Parietal lobe (tissue), 1 donor: ENCODE measurements around the gene IVD. TPM values are rescaled to one million over a fixed set of nuclear protein-coding genes. Genes with fewer than 3 reads are reported as not detected.

Experiments used
- total RNA-seq: library from RNA; depleted of rRNA; stranded (reverse); fragments of >200 nt; gene quantifications from one replicate; pipeline ENCODE4 v1.2.3, GENCODE V29; 2014

The IVD gene
- total RNA-seq, result 37.2 TPM

GRCh38 chr15:40405501-40406381 lies at the start of gene IVD:
IVD (plus strand) TSS chr15:40405795; CDS start chr15:40405828, 33 bp downstream.

DNA sequence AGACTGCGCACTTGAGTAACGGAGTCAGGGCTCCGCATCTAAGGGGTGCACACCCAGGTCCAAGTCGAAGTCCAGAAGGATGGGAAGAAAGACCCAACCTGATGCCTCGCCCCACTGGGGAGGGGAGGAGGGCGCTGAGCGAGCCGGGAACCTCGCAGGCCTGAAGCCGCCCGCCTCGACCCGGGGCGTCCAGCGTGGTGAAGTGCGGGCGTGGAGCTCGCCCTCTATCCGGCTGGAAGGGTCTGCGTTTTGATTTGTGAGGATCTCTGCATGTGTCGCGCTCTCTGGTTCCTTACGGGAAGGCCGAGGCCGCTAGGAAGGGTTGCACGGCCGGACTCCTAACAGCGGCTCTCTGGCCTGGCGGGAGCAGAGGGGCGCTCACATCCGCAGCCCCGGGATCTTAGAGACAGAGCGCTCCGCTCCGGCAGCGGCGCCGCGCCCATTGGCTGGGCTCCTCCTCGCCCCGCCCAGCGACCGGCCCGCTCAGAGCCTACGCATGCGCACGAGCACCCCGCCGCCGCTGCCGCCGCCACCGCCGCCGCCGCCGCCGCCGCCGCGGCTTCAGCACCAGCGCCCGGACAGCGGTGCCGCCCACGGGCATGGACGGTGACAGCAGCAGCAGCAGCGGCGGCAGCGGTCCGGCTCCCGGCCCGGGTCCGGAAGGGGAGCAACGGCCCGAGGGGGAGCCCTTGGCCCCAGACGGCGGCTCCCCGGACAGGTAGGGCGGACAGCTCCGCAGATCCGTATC lies 47.7 kb upstream of the IVD start, which contains the start of gene DISP2:
TSS of gene DISP2 (plus strand) at position 497 of the 748 bp plus-strand sequence. CDS start at position 600, 103 bp downstream.

GRCh38 chr15:40382580-40383456 lies 22.8 kb upstream of the IVD start, which contains the start of gene KNSTRN:
KNSTRN (plus strand) TSS chr15:40382721; CDS start chr15:40382836, 115 bp downstream.

DNA sequence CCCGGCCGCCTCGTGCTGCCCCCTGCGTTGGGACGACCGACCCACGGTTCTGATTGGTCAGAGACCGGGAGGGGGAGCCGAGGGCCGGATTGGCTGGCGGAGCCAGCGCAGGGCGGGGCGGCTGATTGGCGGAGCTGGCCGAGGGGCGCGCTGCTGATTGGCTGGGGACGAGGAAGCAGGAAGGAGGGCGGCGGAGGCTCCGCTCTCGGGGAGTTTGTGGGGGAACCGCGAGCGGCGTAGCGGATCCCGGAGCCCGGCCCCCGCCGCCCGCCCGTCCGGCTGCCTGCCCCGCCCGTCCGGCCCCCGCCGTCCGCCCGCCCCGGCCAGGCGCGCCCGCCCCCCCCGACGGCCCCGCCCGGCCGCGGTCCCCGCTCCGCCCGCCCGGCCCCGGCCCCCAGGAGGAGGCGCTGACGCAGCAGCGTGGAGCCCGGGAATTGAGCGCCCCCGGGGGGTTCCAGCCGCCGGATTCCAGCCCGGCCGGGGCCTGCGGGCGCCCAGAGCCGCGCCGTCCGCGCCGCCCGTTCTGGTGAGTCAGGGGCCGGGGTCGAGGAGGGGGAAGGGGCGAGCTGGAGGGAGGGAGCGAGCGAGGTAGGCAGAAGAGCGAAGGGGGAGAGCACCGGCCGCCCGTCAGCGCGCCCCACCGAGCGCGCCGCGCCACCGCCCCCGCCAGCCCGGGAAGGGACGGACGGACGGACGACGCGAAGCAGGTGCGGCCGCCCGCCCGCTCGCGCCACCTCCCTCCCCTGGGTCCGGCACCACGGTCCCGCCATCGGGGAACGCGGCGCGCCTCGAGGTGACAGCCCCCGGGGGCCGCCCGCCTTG lies 35.4 kb downstream of the IVD start, which contains the start of gene BAHD1:
TSS of gene BAHD1 (plus strand) at position 211 of the 822 bp plus-strand sequence. CDS start 17,512 bp downstream, outside the sequence.

GRCh38 chr15:40470423-40471104 lies 65.0 kb downstream of the IVD start, which contains the start of gene CHST14:
CHST14 (plus strand) TSS chr15:40470984; CDS start chr15:40471214, 230 bp downstream.

Other genes starting within 250 kb of the IVD start
- 8.8 TPM for gene BUB1B, start 244.7 kb upstream of the IVD start, total RNA-seq
- 16.0 TPM for gene PAK6, start 166.7 kb upstream of the IVD start, total RNA-seq
- 0.94 TPM for gene ANKRD63, start 122.7 kb upstream of the IVD start, total RNA-seq
- gene PLCB2, start 97.9 kb upstream of the IVD start, total RNA-seq, result 6.9 TPM
- 10.3 TPM for gene INAFM2, start 82.1 kb upstream of the IVD start, total RNA-seq
- 4.4 TPM for gene CCDC9B, start 64.9 kb upstream of the IVD start, total RNA-seq
- gene PHGR1, start 54.8 kb upstream of the IVD start, total RNA-seq, result not detected
- gene DISP2, start 47.6 kb upstream of the IVD start, total RNA-seq, result 18.5 TPM
- 33.2 TPM for gene KNSTRN, start 23.1 kb upstream of the IVD start, total RNA-seq
- 14.1 TPM for gene BAHD1, start 35.2 kb downstream of the IVD start, total RNA-seq
- gene CHST14, start 65.2 kb downstream of the IVD start, total RNA-seq, result 3.4 TPM
- gene CCDC32, start 159.2 kb downstream of the IVD start, total RNA-seq, result 26.0 TPM
- 11.0 TPM for gene RPUSD2, start 163.5 kb downstream of the IVD start, total RNA-seq
- gene KNL1, start 188.5 kb downstream of the IVD start, total RNA-seq, result 10.6 TPM